ENCODE results near the gene CIDEA.

DNA sequence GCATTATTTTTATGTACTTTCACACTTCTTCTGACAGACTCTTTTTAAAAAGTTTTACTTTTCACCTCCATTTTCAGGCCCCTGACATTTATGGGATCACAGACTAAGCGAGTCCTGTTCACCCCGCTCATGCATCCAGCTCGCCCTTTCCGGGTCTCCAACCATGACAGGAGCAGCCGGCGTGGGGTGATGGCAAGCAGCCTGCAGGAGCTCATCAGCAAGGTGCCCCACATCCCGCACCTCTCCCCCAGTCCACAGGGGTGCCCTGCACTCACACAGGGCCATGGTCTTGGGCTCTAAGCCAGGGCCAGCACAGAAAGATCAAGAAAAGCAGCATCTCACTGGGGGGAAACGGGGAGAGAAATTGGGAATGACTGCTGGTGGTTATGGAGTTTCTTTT is 8.6 kb downstream of the CIDEA start:
- TF ChIP-seq, protein P1, sequence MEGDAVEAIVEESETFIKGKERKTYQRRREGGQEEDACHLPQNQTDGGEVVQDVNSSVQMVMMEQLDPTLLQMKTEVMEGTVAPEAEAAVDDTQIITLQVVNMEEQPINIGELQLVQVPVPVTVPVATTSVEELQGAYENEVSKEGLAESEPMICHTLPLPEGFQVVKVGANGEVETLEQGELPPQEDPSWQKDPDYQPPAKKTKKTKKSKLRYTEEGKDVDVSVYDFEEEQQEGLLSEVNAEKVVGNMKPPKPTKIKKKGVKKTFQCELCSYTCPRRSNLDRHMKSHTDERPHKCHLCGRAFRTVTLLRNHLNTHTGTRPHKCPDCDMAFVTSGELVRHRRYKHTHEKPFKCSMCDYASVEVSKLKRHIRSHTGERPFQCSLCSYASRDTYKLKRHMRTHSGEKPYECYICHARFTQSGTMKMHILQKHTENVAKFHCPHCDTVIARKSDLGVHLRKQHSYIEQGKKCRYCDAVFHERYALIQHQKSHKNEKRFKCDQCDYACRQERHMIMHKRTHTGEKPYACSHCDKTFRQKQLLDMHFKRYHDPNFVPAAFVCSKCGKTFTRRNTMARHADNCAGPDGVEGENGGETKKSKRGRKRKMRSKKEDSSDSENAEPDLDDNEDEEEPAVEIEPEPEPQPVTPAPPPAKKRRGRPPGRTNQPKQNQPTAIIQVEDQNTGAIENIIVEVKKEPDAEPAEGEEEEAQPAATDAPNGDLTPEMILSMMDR (IDR thresholded peaks at IDR 0.05): no peak
- TF ChIP-seq POLR2A (IDR thresholded peaks at IDR 0.05): no peak
- TF ChIP-seq POLR2AphosphoS5 (IDR thresholded peaks at IDR 0.05): no peak
- no peak for TF ChIP-seq EP300 (IDR thresholded peaks at IDR 0.05)

Data from stomach (tissue), 4 donors.